RPMI7951 (cell line): ENCODE data around the gene PTPRE. TPM values are rescaled to one million over a fixed set of nuclear protein-coding genes. Genes with fewer than 3 reads are reported as not detected.
A peak's percentile ranks its signal among the peaks of the same experiment; 100 is the strongest.

ENCODE experiments used
- DNase-seq: peaks from one replicate; pipeline ENCODE4 v3.0.0-alpha.2; 2012; ENCODE audit warnings: low read depth
- total RNA-seq: library from RNA; depleted of rRNA; stranded (reverse); fragments of >200 nt; shearing (Covaris generic); gene quantifications from 2 replicates; pipeline ENCODE4 v1.2.3, GENCODE V29; 2014

Gene PTPRE
- total RNA-seq, 1 experiment from 2014 or later = 17.5 TPM

- DNase-seq = no peak
Measured at GRCh38 chr10:128043259-128044045, 136.5 kb downstream of the PTPRE start.

- DNase-seq = no peak
Measured at GRCh38 chr10:128044186-128044585, 137.3 kb downstream of the PTPRE start.

GRCh38 chr10:128044961-128045832 lies 138.3 kb downstream of the PTPRE start:
- DNase-seq = no peak

GRCh38 chr10:128045833-128046120 lies 138.9 kb downstream of the PTPRE start:
- DNase-seq = no peak

- DNase-seq = no peak
Measured at GRCh38 chr10:128046156-128046952, 139.5 kb downstream of the PTPRE start.

- no peak for DNase-seq
Measured at GRCh38 chr10:128046953-128047290, 140.0 kb downstream of the PTPRE start.

GRCh38 chr10:128047351-128047750 lies 140.4 kb downstream of the PTPRE start:
- DNase-seq = no peak

GRCh38 chr10:128047991-128048818 lies 141.3 kb downstream of the PTPRE start:
- DNase-seq = peak; percentile 45

GRCh38 chr10:128048819-128049210 lies 141.9 kb downstream of the PTPRE start:
- no peak for DNase-seq

- DNase-seq = no peak
Measured at GRCh38 chr10:128049226-128050120, 142.6 kb downstream of the PTPRE start.

- DNase-seq = no peak
Measured at GRCh38 chr10:128050121-128050516, 143.2 kb downstream of the PTPRE start.

GRCh38 chr10:128050936-128051335 lies 144.0 kb downstream of the PTPRE start:
- DNase-seq = no peak

GRCh38 chr10:128051548-128051947 lies 144.6 kb downstream of the PTPRE start:
- DNase-seq = no peak

- no peak for DNase-seq
Measured at GRCh38 chr10:128052696-128053095, 145.8 kb downstream of the PTPRE start.

GRCh38 chr10:128053356-128053755 lies 146.5 kb downstream of the PTPRE start:
- no peak for DNase-seq

- no peak for DNase-seq
Measured at GRCh38 chr10:128054163-128054970, 147.5 kb downstream of the PTPRE start.

GRCh38 chr10:128055061-128055868 lies 148.4 kb downstream of the PTPRE start:
- no peak for DNase-seq

GRCh38 chr10:128056303-128057050 lies 149.6 kb downstream of the PTPRE start:
- no peak for DNase-seq
